ENCODE data around the gene TMEM87B.
"Not testable (repeated sequence)": the region's sequence is repeated elsewhere in the genome, so short reads cannot be mapped to it uniquely, and the experiment has no call there.

DNA sequence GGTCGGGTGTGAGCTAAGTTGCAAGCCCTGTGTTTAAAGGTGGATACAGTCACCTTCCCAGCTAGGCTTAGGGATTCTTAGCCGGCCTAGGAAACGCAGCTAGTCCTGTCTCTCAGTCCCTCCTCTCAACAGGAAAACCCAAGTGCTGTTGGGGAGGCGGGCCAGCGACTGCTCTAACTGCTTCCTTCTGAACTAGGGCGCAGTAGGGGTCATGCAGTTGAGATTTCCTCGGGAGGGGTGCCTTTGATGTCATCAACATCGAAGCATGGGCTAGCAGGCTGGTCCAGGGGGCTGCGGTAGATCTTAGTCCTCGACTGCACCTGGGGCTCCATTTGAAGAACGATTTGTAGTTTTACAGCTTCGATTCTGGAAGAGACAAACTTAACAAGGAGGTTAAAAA, 15.5 kb upstream of the TMEM87B start:
- TF ChIP-seq, protein P1, sequence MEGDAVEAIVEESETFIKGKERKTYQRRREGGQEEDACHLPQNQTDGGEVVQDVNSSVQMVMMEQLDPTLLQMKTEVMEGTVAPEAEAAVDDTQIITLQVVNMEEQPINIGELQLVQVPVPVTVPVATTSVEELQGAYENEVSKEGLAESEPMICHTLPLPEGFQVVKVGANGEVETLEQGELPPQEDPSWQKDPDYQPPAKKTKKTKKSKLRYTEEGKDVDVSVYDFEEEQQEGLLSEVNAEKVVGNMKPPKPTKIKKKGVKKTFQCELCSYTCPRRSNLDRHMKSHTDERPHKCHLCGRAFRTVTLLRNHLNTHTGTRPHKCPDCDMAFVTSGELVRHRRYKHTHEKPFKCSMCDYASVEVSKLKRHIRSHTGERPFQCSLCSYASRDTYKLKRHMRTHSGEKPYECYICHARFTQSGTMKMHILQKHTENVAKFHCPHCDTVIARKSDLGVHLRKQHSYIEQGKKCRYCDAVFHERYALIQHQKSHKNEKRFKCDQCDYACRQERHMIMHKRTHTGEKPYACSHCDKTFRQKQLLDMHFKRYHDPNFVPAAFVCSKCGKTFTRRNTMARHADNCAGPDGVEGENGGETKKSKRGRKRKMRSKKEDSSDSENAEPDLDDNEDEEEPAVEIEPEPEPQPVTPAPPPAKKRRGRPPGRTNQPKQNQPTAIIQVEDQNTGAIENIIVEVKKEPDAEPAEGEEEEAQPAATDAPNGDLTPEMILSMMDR (conservative IDR thresholded peaks at IDR 0.05 in 1 of 2, IDR thresholded peaks at IDR 0.05 in 1 of 2; ENCODE audit: low read depth in 1 of 2, low read length in 2 of 2) = not testable (repeated sequence)
- not testable (repeated sequence) for TF ChIP-seq EZH2 (IDR thresholded peaks at IDR 0.05; ENCODE audit: low read length, missing control alignments)

Data from fibroblast of lung (primary cell).